A549 (cell line): Measurements from ENCODE around the gene CDKN2D. TPM values are rescaled to one million over a fixed set of nuclear protein-coding genes. Genes with fewer than 3 reads are reported as not detected.

Experiments used
- ATAC-seq, 2 experiments: fragments of 200-7000 bp in 1 of 2; fragments of >200 bp in 1 of 2; cut with Nextera tagmentation in 1 of 2; cut with Tn5 transposase in 1 of 2; 3 replicates each; pipeline versions ENCODE4 v1.8.0 to v1.9.1; 2018 to 2020; ENCODE audit warnings: mild to moderate bottlenecking in 1 of 2, moderate library complexity in 1 of 2
- CTCF ChIA-PET: fragments of 300-600 bp; sonication (Branson Sonifier 250); formaldehyde crosslinking; extraction: SDS; loops from one replicate; lab custom pipeline; 2021; ENCODE audit warnings: antibody characterized with exemption, inconsistent platforms; lab: Yijun Ruan, JAX
- POLR2A ChIA-PET: fragments of 350-600 bp; formaldehyde crosslinking; extraction: SDS; loops from one replicate; lab custom pipeline; 2021; ENCODE audit warnings: antibody characterized with exemption, inconsistent platforms; lab: Yijun Ruan, JAX
- DNase-seq, 2 experiments: peaks; one replicate each; pipeline versions ENCODE4 v3.0.0 to v3.0.0-alpha.2; 2011 to 2016; ENCODE audit warnings: low read depth in 1 of 2, low spot score in 1 of 2
- FAIRE-seq: peaks from 2 replicates; lab custom pipeline; 2011; peaks lifted over from hg19 to GRCh38; lab: Jason Lieb, UNC
- H3K27ac ChIP-seq, 2 experiments: fragments of >200 bp; sonication (Bioruptor Twin); formaldehyde crosslinking; 3 replicates each; pipeline ENCODE4 v1.5.1; 2016 to 2017
- H3K4me1 ChIP-seq: fragments of >200 bp; sonication (Bioruptor Twin); formaldehyde crosslinking; 3 replicates; pipeline ENCODE4 v1.6.1; 2016
- H3K4me2 ChIP-seq: fragments of >200 bp; sonication (Bioruptor Twin); formaldehyde crosslinking; 3 replicates; pipeline ENCODE4 v1.6.1; 2016
- H3K4me3 ChIP-seq: fragments of >200 bp; sonication (Bioruptor Twin); formaldehyde crosslinking; 3 replicates; pipeline ENCODE4 v1.5.1; 2016
- H3K9me3 ChIP-seq: fragments of >200 bp; sonication (Bioruptor Twin); formaldehyde crosslinking; 3 replicates; pipeline ENCODE4 v1.6.1; 2016
- BCL3 ChIP-seq: fragments of >200 bp; sonication (Bioruptor Twin); formaldehyde crosslinking; IDR thresholded peaks from 3 replicates; pipeline ENCODE4 v1.6.1; 2016
- CEBPB ChIP-seq, 2 experiments: fragments of >200 bp in 1 of 2; sonication (Bioruptor Twin) in 1 of 2; formaldehyde crosslinking in 1 of 2; IDR thresholded peaks; 2 replicates each; pipeline ENCODE4 v1.6.1; 2012 to 2016
- ELK1 ChIP-seq: fragments of 150-350 bp; IDR thresholded peaks from 2 replicates; pipeline ENCODE4 v1.6.1; 2014; ENCODE audit warnings: low read depth, mild to moderate bottlenecking, low read length
- EP300 ChIP-seq, 2 experiments: fragments of >200 bp; sonication (Bioruptor Twin); formaldehyde crosslinking; IDR thresholded peaks; 2 replicates in 1 of 2; 3 replicates in 1 of 2; pipeline ENCODE4 v1.6.1; 2016 to 2017
- HES2 ChIP-seq: fragments of >200 bp; sonication (Bioruptor Twin); formaldehyde crosslinking; IDR thresholded peaks from 2 replicates; pipeline ENCODE4 v1.6.1; 2016
- HOXB13 ChIP-seq: fragments of 250-450 bp; sonication (Bioruptor Pico); IDR thresholded peaks from 2 replicates; pipeline ENCODE4 v1.5.0; 2020; ENCODE audit warnings: low read depth, mild to moderate bottlenecking, moderate library complexity
- KDM1A ChIP-seq: fragments of 200-600 bp; sonication (generic); IDR thresholded peaks from 2 replicates; pipeline ENCODE4 v1.6.1; 2016; ENCODE audit warnings: low read depth, mild to moderate bottlenecking
- MAFK ChIP-seq: fragments of 450-650 bp; IDR thresholded peaks from 2 replicates; pipeline ENCODE4 v1.6.1; 2014; ENCODE audit not compliant: partially characterized antibody
- MAZ ChIP-seq: fragments of 150-350 bp; IDR thresholded peaks from 2 replicates; pipeline ENCODE4 v1.6.1; 2014; ENCODE audit warnings: antibody characterized with exemption, low read depth, low read length, borderline replicate concordance
- PBX3 ChIP-seq: IDR thresholded peaks from 2 replicates; pipeline ENCODE4 v1.6.1; 2012
- RARB ChIP-seq: fragments of 250-450 bp; sonication (Bioruptor Pico); IDR thresholded peaks from 2 replicates; pipeline ENCODE4 v1.8.0; 2021; ENCODE audit warnings: mild to moderate bottlenecking, moderate library complexity
- REST ChIP-seq: fragments of 200-600 bp; sonication (generic); IDR thresholded peaks from 2 replicates; pipeline ENCODE4 v1.6.1; 2016; ENCODE audit warnings: antibody characterized with exemption, mild to moderate bottlenecking, moderate library complexity
- SMC3 ChIP-seq: fragments of >200 bp; sonication (Bioruptor Twin); formaldehyde crosslinking; IDR thresholded peaks from 3 replicates; pipeline ENCODE4 v1.6.1; 2018; ENCODE audit warnings: inconsistent platforms
- SREBF2 ChIP-seq: fragments of 450-650 bp; IDR thresholded peaks from 2 replicates; pipeline ENCODE4 v1.6.1; 2014; ENCODE audit warnings: mild to moderate bottlenecking, moderate library complexity
- USF2 ChIP-seq: fragments of 450-650 bp; IDR thresholded peaks from 2 replicates; pipeline ENCODE4 v1.6.1; 2014; ENCODE audit warnings: antibody characterized with exemption
- ZFP36 ChIP-seq: fragments of 450-650 bp; IDR thresholded peaks from 2 replicates; pipeline ENCODE4 v1.6.1; 2014; ENCODE audit warnings: borderline replicate concordance; ENCODE audit not compliant: partially characterized antibody
- ZSCAN20 ChIP-seq: fragments of 250-450 bp; sonication (Bioruptor Pico); IDR thresholded peaks from 2 replicates; pipeline ENCODE4 v1.8.0; 2022; ENCODE audit warnings: mild to moderate bottlenecking, moderate library complexity
- WGBS: methylation state at CpG from one replicate; pipeline ENCODE4 v1.1.6; 2017; ENCODE audit errors: missing lambda C conversion rate; 5-methylcytosine and 5-hydroxymethylcytosine counted together
- polyA plus RNA-seq, 4 experiments: library from polyadenylated mRNA; depleted of rRNA in 3 of 4; stranded (reverse); fragments of >200 nt; fragmentation: RNase III in 1 of 4; extraction: RNeasy Plus Mini Kit Qiagen cat#74134 plus additional on column Dnase treatment in 1 of 4; gene quantifications; 2 replicates in 3 of 4; 3 replicates in 1 of 4; pipeline ENCODE4 v1.2.3, GENCODE V29; 2011 to 2017

Gene CDKN2D
- polyA plus RNA-seq, 2 of the 4 experiments (the other 2 are of a cell fraction) = 3.1 to 4.3 TPM

- DNase-seq = no peak
- ChIA-PET CTCF (interaction anchor here (0.8 to 4.2 kb wide), 4 partner anchors 12 to 43 kb away, joined by 3 to 26 read pairs (median 7); partner anchors contain the start of gene KRI1), POLR2A (interaction anchor here (0.5 to 0.6 kb wide), 2 partner anchors 10 to 24 kb away, joined by 4 to 5 read pairs; no protein-coding TSS in a partner anchor)
- TF ChIP-seq REST (no peak), PBX3 (no peak), BCL3 (no peak), KDM1A (no peak), EP300 (IDR thresholded peaks at IDR 0.05) (no peak), SREBF2 (no peak), ZSCAN20 (CRISPR knock-in tag) (no peak), MAZ (no peak), MAFK (no peak), RARB (CRISPR knock-in tag) (no peak), ELK1 (no peak), HOXB13 (CRISPR knock-in tag) (no peak), ZFP36 (no peak), HES2 (no peak), SMC3 (no peak), CEBPB (IDR thresholded peaks at IDR 0.05) (no peak), USF2 (no peak)
- no peak overlapping the region for H3K4me3 ChIP-seq
- no peaks in the 10 kb centered on the region for H3K4me1 ChIP-seq
- H3K27ac ChIP-seq = no peak overlapping the region
- H3K4me2 ChIP-seq = no peak overlapping the region
- no peak; a peak in 1 of 6 replicates for ATAC-seq
- WGBS = 85% methylated on average over 9 of the region's 13 CpGs
- no peaks in the 10 kb centered on the region for H3K9me3 ChIP-seq
- FAIRE-seq = no peak
Observed at GRCh38 chr19:10553087-10553667, 15.6 kb downstream of the CDKN2D start.
